Progenitor cell of endocrine pancreas (in vitro differentiated cells): ENCODE measurements around the gene NFAM1. TPM values are rescaled to one million over a fixed set of nuclear protein-coding genes. Genes with fewer than 3 reads are reported as not detected.

Experiments used
- DNase-seq: peaks from one replicate; pipeline ENCODE4 v3.0.0; 2021; ENCODE audit warnings: low spot score; ENCODE audit not compliant: unreplicated experiment
- H3K27ac Mint-ChIP-seq: 2 replicates; pipeline ENCODE4 v1.8.0; 2021; ENCODE audit warnings: mild to moderate bottlenecking, moderate library complexity, mixed read lengths
- H3K27me3 Mint-ChIP-seq: 2 replicates; pipeline ENCODE4 v1.8.0; 2021; ENCODE audit warnings: mixed read lengths
- H3K36me3 Mint-ChIP-seq: 2 replicates; pipeline ENCODE4 v1.8.0; 2022; ENCODE audit warnings: mixed read lengths; ENCODE audit not compliant: insufficient read depth
- H3K4me1 Mint-ChIP-seq: 2 replicates; pipeline ENCODE4 v1.8.0; 2021; ENCODE audit warnings: low read depth, mixed read lengths
- H3K4me3 Mint-ChIP-seq: 2 replicates; pipeline ENCODE4 v1.8.0; 2021; ENCODE audit warnings: low read depth, mild to moderate bottlenecking, moderate library complexity, mixed read lengths
- H3K9me3 Mint-ChIP-seq: 2 replicates; pipeline ENCODE4 v1.8.0; 2021; ENCODE audit warnings: low read depth, mixed read lengths
- CTCF ChIP-seq: fragments of 200-600 bp; sonication (generic); IDR thresholded peaks from one replicate; pipeline ENCODE4 v1.5.0; 2021; ENCODE audit warnings: antibody characterized with exemption, mild to moderate bottlenecking; ENCODE audit not compliant: unreplicated experiment
- total RNA-seq: library from RNA; stranded (reverse); gene quantifications from 2 replicates; pipeline ENCODE4 v1.2.1, GENCODE V29; 2021

NFAM1 gene
- total RNA-seq, 1 donor from 2014 or later: 0.31 TPM

GRCh38 chr22:42412744-42413333 lies 19.4 kb downstream of the NFAM1 start:
- Mint-ChIP-seq H3K27ac (peak overlapping the region; percentile 71), H3K36me3 (no peaks in the 10 kb centered on the region), H3K4me1 (peaks cover 13% of the 10 kb centered on the region), H3K27me3 (peaks cover 8% of the 10 kb centered on the region), H3K9me3 (no peaks in the 10 kb centered on the region), H3K4me3 (no peak overlapping the region)
- no peak for TF ChIP-seq CTCF
- DNase-seq: no peak

GRCh38 chr22:42410708-42411107 lies 21.5 kb downstream of the NFAM1 start:
- DNase-seq: no peak
- no peak for TF ChIP-seq CTCF
- no peaks in the 10 kb centered on the region for H3K36me3 Mint-ChIP-seq
- H3K4me1 Mint-ChIP-seq: peaks cover 13% of the 10 kb centered on the region
- no peak overlapping the region for H3K4me3 Mint-ChIP-seq
- H3K27me3 Mint-ChIP-seq: peaks cover 7% of the 10 kb centered on the region
- H3K9me3 Mint-ChIP-seq: no peaks in the 10 kb centered on the region
- H3K27ac Mint-ChIP-seq: no peak overlapping the region

- Mint-ChIP-seq H3K27me3 (peaks cover 20% of the 10 kb centered on the region), H3K36me3 (no peaks in the 10 kb centered on the region)
Observed at GRCh38 chr22:42408810-42409529, 23.2 kb downstream of the NFAM1 start.

GRCh38 chr22:42408276-42408675 lies 23.9 kb downstream of the NFAM1 start:
- no peak for TF ChIP-seq CTCF
- DNase-seq: no peak
- no peaks in the 10 kb centered on the region for H3K9me3 Mint-ChIP-seq
- no peak overlapping the region for H3K4me3 Mint-ChIP-seq
- no peaks in the 10 kb centered on the region for H3K36me3 Mint-ChIP-seq
- H3K27me3 Mint-ChIP-seq: peaks cover 24% of the 10 kb centered on the region
- H3K4me1 Mint-ChIP-seq: peaks cover 9% of the 10 kb centered on the region
- no peak overlapping the region for H3K27ac Mint-ChIP-seq

More at GRCh38 chr22:42408810-42409529, 23.2 kb downstream of the NFAM1 start:
- no peak overlapping the region for H3K4me3 Mint-ChIP-seq
- no peak overlapping the region for H3K27ac Mint-ChIP-seq
- no peak for DNase-seq
- peaks cover 9% of the 10 kb centered on the region for H3K4me1 Mint-ChIP-seq
- H3K9me3 Mint-ChIP-seq: no peaks in the 10 kb centered on the region
- TF ChIP-seq CTCF: no peak

- H3K27me3 Mint-ChIP-seq: peaks cover 38% of the 10 kb centered on the region
- TF ChIP-seq CTCF: no peak
- H3K27ac Mint-ChIP-seq: no peak overlapping the region
- no peak for DNase-seq
- no peaks in the 10 kb centered on the region for H3K9me3 Mint-ChIP-seq
- H3K4me3 Mint-ChIP-seq: no peak overlapping the region
- H3K36me3 Mint-ChIP-seq: no peaks in the 10 kb centered on the region
- no peaks in the 10 kb centered on the region for H3K4me1 Mint-ChIP-seq
Observed at GRCh38 chr22:42404266-42404665, 27.9 kb downstream of the NFAM1 start.
